SU-DHL-6 (cell line): ENCODE data around the gene ZIC3.

Experiments
- H2AFZ ChIP-seq: fragments of 200-600 bp; sonication (generic); 2 replicates; pipeline ENCODE4 v1.6.1; 2014; ENCODE audit warnings: low read depth, mild to moderate bottlenecking, moderate library complexity, mixed read lengths, antibody characterized with exemption, low read length; ENCODE audit not compliant: severe bottlenecking
- H3F3A ChIP-seq: fragments of 200-600 bp; shearing (Covaris generic); 2 replicates; pipeline ENCODE4 v1.6.0; 2016; ENCODE audit warnings: antibody characterized with exemption, mild to moderate bottlenecking; ENCODE audit not compliant: insufficient read depth
- H3K27ac ChIP-seq: fragments of 200-600 bp; sonication (generic); 2 replicates; pipeline ENCODE4 v1.5.1; 2016; ENCODE audit warnings: low read depth, mild to moderate bottlenecking, low read length, moderate library complexity, mixed read lengths
- H3K27me3 ChIP-seq: fragments of 200-600 bp; sonication (generic), shearing (Covaris generic); 2 replicates; pipeline ENCODE4 v1.6.0; 2014; ENCODE audit warnings: mild to moderate bottlenecking, low read length
- H3K36me3 ChIP-seq: fragments of 200-600 bp; sonication (generic); 2 replicates; pipeline ENCODE4 v1.6.1; 2014; ENCODE audit warnings: mild to moderate bottlenecking, low read length, mixed read lengths
- H3K4me2 ChIP-seq: fragments of 300-600, 200-600 bp; shearing (Covaris generic), sonication (generic); 2 replicates; pipeline ENCODE4 v1.6.0; 2014; ENCODE audit warnings: low read length, low read depth, mild to moderate bottlenecking; ENCODE audit not compliant: poor library complexity, severe bottlenecking
- H3K4me3 ChIP-seq: fragments of 200-600 bp; sonication (generic); 2 replicates; pipeline ENCODE4 v1.5.1; 2014; ENCODE audit warnings: antibody characterized with exemption, low read length, mild to moderate bottlenecking, mixed read lengths; ENCODE audit not compliant: insufficient read depth, poor library complexity, severe bottlenecking
- H3K79me2 ChIP-seq: fragments of 200-600 bp; sonication (generic); 2 replicates; pipeline ENCODE4 v1.6.1; 2014; ENCODE audit warnings: mild to moderate bottlenecking, low read length, moderate library complexity; ENCODE audit not compliant: insufficient read depth
- H3K9ac ChIP-seq: fragments of 200-600 bp; sonication (generic); 2 replicates; pipeline ENCODE4 v1.7.0; 2014; ENCODE audit warnings: mild to moderate bottlenecking, low read length
- H3K9me2 ChIP-seq: fragments of 200-600 bp; sonication (generic); replicated peaks from 2 replicates; pipeline ENCODE4 v1.6.1; 2014; ENCODE audit warnings: low read length; ENCODE audit not compliant: insufficient read depth
- H3K9me3 ChIP-seq: fragments of 200-600 bp; sonication (generic); 2 replicates; pipeline ENCODE4 v1.6.1; 2014; ENCODE audit warnings: low read length, mixed read lengths; ENCODE audit not compliant: insufficient read depth
- H4K20me1 ChIP-seq: fragments of 200-600 bp; sonication (generic); 2 replicates; pipeline ENCODE4 v1.6.1; 2014; ENCODE audit warnings: low read depth, mild to moderate bottlenecking, antibody characterized with exemption, low read length, moderate library complexity, mixed read lengths
- EZH2phosphoT487 ChIP-seq: fragments of 200-600 bp; sonication (generic), shearing (Covaris generic); conservative IDR thresholded peaks from 2 replicates; pipeline ENCODE4 v1.6.1; 2018; ENCODE audit warnings: mild to moderate bottlenecking, antibody characterized with exemption, low read length, moderate library complexity, mixed read lengths
- TF ChIP-seq, protein P1 (sequence below): fragments of 200-600 bp; sonication (generic); IDR thresholded peaks from one replicate; pipeline ENCODE4 v1.5.1; 2017; ENCODE audit warnings: antibody characterized with exemption, mild to moderate bottlenecking, low read length, moderate library complexity; ENCODE audit not compliant: insufficient read depth, poor library complexity, severe bottlenecking

Gene ZIC3

DNA sequence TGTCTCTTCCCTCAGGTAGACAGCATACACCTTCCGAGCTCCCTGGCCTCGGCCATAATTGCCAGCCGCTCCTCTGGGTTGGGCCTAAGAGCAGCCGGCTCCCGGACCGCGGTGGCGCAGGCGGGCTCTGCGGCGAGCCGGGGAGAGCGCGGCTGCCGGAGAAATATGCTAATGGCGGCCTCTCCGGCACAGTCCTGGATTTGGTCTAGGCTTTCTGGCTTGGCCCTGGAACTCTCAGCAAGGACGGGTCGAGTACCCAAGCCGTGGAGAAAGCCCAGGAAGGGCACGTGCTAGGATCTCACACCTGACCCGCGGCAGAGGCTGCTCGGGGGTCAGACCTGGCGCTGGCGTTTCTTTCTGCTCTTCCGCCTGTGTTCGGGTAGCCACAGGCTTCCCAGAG is 18.6 kb upstream of the ZIC3 start:
- Histone ChIP-seq H3F3A (no peaks in the 10 kb centered on the region), H3K36me3 (no peaks in the 10 kb centered on the region), H3K27me3 (no peaks in the 10 kb centered on the region), H4K20me1 (no peaks in the 10 kb centered on the region), H3K9me3 (no peaks in the 10 kb centered on the region), H3K9me2 (no peaks in the 10 kb centered on the region), H3K9ac (no peak overlapping the region), H3K79me2 (no peaks in the 10 kb centered on the region), H3K4me3 (no peak overlapping the region), H3K4me2 (no peak overlapping the region), H2AFZ (no peak overlapping the region), H3K27ac (no peak overlapping the region)
- TF ChIP-seq, protein P1, sequence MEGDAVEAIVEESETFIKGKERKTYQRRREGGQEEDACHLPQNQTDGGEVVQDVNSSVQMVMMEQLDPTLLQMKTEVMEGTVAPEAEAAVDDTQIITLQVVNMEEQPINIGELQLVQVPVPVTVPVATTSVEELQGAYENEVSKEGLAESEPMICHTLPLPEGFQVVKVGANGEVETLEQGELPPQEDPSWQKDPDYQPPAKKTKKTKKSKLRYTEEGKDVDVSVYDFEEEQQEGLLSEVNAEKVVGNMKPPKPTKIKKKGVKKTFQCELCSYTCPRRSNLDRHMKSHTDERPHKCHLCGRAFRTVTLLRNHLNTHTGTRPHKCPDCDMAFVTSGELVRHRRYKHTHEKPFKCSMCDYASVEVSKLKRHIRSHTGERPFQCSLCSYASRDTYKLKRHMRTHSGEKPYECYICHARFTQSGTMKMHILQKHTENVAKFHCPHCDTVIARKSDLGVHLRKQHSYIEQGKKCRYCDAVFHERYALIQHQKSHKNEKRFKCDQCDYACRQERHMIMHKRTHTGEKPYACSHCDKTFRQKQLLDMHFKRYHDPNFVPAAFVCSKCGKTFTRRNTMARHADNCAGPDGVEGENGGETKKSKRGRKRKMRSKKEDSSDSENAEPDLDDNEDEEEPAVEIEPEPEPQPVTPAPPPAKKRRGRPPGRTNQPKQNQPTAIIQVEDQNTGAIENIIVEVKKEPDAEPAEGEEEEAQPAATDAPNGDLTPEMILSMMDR = no peak
- no peak for TF ChIP-seq EZH2phosphoT487

DNA sequence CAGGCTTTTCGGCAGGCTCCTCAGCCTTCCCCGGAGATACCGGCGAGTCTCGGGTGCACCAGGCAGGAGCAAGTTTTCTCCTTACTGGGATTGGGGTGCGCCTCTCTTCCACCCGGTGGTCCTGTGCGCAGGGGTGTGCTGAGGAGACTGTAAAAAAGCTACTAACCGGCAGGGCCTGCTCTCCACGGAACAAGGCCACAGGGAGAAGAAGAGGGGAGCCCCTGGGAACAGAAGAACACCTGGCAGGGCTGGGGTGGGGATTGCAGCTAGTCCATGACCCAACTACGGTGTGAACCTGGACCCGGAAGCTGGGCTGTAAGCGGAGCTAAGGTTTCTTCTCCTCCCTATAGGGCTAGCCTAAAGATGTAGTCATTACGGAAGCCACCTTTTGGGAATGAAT is 17.7 kb upstream of the ZIC3 start:
- Histone ChIP-seq H3K4me2 (no peak overlapping the region), H3K4me3 (no peak overlapping the region), H3K9me3 (no peaks in the 10 kb centered on the region), H3K9ac (no peak overlapping the region), H3K27me3 (no peaks in the 10 kb centered on the region), H3K79me2 (no peaks in the 10 kb centered on the region), H3K36me3 (no peaks in the 10 kb centered on the region), H3K27ac (no peak overlapping the region), H3K9me2 (no peaks in the 10 kb centered on the region), H3F3A (no peaks in the 10 kb centered on the region), H2AFZ (no peak overlapping the region), H4K20me1 (no peaks in the 10 kb centered on the region)
- TF ChIP-seq, protein P1 = no peak
- TF ChIP-seq EZH2phosphoT487 = no peak

DNA sequence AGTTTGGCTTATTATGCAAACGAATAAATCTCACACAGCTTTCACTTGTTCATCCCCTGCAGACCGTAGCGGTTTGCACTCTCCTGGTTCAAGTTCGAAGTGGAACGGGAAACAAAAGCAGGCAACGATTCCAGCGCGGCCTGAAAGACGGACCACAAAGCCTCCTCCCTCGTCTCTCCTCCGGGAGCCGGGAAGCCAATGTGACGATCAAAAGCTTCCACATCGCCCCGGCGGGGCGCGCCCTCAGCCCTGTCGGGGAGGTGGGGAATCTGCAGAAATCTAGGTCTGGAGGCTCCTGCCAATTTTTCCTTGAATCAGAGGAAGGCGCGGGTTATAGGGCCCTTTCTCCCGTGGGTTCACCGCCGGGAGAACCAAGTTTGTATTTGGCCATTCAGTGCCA is 16.9 kb upstream of the ZIC3 start:
- Histone ChIP-seq H3K79me2 (no peaks in the 10 kb centered on the region), H2AFZ (no peak overlapping the region), H3K4me3 (no peak overlapping the region), H3F3A (no peaks in the 10 kb centered on the region), H4K20me1 (no peaks in the 10 kb centered on the region), H3K9me2 (no peaks in the 10 kb centered on the region), H3K27ac (no peak overlapping the region), H3K27me3 (no peaks in the 10 kb centered on the region), H3K9ac (no peak overlapping the region), H3K9me3 (no peaks in the 10 kb centered on the region), H3K4me2 (no peak overlapping the region), H3K36me3 (no peaks in the 10 kb centered on the region)
- no peak for TF ChIP-seq EZH2phosphoT487
- TF ChIP-seq, protein P1 = no peak
